HL-60/S4 (cell line): ENCODE results near the gene ZNF45.
"Not testable (repeated sequence)": the region's sequence is repeated elsewhere in the genome, so short reads cannot be mapped to it uniquely, and the experiment has no call there.

Experiments used
- in situ Hi-C: fragments of 300-500 bp; cut with MboI; formaldehyde crosslinking; loops from 2 replicates; pipeline ENCODE4 v1.14.3; 2022; ENCODE audit warnings: low sequenced_read_pairs

The ZNF45 gene

DNA sequence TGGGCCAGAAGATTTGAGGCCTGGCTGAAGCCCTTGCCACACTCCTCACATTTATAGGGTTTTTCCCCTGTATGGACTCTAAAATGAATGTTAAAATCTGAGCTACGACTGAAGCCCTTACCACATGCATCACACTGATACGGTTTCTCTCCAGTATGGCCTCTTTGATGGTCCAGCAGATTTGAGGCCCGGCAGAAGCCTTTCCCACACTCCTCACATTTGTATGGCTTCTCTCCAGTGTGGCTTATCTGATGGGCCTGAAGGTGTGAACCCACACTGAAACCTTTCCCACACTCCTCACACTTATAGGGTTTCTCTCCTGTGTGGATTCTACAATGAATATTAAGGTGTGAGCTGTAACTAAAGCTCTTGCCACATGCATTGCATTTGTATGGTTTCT is 21.0 kb downstream of the ZNF45 start:
- in situ Hi-C loops: no loop called here

DNA sequence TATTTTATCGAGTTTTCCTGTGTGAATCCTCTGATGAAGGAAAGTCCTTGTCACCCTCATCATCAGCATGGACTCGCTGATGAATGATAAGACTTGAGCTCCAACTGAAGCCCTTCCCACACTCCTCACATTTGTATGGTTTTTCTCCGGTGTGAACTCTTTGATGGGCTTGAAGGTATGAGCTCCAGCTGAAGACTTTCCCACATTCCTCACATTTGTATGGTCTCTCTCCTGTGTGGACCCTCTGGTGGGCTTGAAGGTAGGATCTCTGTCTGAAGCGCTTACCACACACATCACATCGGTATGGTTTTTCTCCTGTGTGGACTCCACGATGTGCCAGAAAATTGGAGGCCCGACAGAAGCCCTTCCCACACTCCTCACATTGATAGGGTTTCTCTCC is 21.7 kb downstream of the ZNF45 start:
- in situ Hi-C loops: no loop called here

DNA sequence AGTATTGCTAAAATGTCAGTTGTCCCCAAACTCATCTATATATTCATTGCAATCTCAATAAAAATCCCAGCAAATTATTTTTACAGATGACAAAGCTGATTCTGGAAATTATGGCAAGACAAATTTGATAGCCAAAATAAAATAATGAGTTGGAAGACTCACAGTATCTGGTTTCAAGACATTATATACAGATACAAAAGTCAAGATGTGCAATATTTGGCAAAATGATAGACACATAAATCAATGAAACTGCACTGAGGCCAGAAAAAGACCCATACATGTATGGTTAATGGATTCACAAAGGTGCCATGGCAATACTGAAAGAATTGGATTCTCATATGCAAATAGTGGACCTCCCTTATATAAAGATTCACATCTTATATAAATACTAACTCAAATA is 24.2 kb downstream of the ZNF45 start:
- in situ Hi-C loops: no loop called here

DNA sequence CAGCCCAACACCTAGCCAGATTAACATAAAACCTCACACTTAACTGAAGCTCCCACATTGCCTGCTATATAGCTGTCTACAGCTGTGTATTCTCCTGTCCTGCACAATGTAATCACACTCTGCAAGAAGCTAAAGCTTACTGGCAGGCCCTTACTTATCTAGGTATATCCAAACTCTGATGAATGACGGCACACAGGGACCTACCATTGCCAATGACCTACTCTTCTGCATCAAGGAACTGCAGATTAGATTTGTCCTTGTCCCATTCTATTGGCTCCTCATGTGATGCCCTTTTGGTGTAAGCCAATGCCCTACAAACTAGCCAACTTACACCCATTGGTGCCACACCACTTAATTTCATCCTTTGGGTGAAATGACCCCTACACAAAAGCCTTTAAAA is 26.4 kb downstream of the ZNF45 start:
- in situ Hi-C loops: no loop called here

DNA sequence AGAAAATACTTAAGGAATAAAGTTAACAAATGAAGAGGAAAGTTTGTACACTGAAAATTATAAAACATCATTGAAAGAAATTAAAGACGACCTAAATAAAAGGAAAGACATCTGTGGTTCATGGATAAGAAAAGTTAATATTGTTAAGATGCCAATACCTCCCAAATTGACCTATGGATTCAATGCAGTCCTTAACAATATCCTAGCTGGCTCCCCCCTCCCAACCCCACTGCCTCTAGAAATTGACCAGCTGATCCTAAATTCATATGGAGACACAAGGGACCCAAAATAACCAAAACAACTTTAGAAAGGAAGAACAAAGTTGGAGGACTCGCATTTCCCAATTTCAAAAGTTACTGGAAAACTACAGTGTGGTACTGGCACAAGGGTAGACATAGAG is 28.3 kb downstream of the ZNF45 start:
- in situ Hi-C loops: no loop called here

GRCh38 chr19:43905897-43906296 is 29.2 kb downstream of the ZNF45 start:
- in situ Hi-C loops: no loop called here

DNA sequence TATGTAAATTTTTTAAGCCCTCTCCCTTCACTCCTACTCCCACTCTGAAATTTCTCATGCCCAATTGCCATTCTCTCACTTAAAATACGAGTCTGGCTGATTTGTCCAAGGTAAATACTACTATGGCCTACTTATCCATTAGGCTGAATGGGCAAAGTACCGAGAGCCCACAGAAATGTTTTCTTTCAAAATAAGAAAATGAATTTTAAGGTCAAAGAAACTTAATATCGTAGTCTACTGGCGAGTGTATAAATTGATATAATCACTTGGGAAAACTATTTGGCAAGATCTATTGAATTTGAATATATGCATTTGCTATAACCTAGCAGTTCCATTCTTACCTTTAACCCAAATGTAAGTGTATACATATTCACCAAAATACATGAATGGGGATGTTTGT is 32.7 kb downstream of the ZNF45 start:
- in situ Hi-C loops: no loop called here

GRCh38 chr19:43901395-43902390 is 33.4 kb downstream of the ZNF45 start:
- in situ Hi-C loops: no loop called here

GRCh38 chr19:43895727-43896308 is 39.3 kb downstream of the ZNF45 start:
- in situ Hi-C loops: no loop called here

DNA sequence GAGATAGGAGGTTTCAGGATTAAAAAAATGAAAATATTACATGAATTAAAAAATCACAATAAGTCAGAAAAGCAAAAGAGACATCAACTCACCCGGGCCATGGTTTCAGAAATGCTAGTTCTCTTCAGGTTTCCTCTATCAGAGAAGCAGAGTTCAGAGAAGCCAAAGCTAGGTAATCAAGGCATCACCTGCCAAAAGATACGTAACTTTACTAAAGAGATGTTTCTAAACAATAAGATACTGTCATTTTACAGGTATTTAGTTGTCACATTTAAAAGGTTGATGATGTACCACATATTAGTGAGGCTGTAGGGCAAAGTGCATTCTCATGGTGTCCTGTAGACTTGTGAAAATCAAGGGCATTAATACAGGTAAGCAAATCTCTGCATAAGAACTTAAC is 51.2 kb downstream of the ZNF45 start, which contains the start of gene ZNF404:
Gene ZNF404 (minus strand): TSS at position 101 of the 400 bp plus-strand sequence.
- in situ Hi-C loops: no loop called here

DNA sequence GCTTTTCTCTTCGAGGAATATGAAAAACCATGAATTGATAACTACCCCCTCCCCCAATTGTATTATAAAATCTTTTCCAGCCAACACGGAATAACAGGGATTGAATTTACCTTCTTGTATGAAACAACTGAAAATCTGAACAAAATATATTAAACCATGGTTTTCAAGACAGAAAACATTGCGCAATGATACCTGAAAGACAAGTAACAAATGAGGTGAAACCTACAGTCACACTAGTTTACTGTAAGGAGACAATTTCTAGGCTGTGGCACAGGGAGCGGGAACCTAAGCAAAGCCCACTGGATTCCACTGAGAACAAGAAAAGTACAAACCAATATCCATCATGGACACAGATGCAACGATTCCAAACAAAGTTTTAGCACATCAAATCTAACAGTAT is 54.6 kb downstream of the ZNF45 start:
- in situ Hi-C loops: no loop called here

GRCh38 chr19:43872547-43873336 is 62.3 kb downstream of the ZNF45 start:
- in situ Hi-C loops: no loop called here

DNA sequence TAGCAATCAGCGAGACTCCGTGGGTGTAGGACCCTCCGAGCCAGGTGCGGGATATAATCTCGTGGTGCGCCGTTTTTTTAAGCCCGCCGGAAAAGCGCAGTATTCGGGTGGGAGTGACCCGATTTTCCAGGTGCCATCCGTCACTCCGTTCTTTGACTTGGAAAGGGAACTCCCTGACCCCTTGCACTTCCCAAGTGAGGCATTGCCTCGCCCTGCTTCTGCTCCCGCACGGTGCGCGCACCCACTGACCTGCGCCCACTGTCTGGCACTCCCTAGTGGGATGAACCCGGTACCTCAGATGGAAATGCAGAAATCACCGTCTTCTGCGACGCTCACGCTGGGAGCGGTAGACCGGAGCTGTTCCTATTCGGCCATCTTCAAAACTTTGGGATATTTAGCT is 68.2 kb downstream of the ZNF45 start:
- in situ Hi-C loops: not testable (repeated sequence)
